PC-3 (cell line): ENCODE results near the gene OR6N1. TPM values are rescaled to one million over a fixed set of nuclear protein-coding genes. Genes with fewer than 3 reads are reported as not detected.

Experiments used
- ATAC-seq: fragments of 200-7000 bp; cut with Tn5 transposase; 2 replicates; pipeline ENCODE4 v1.9.1; 2020; ENCODE audit warnings: mild to moderate bottlenecking, moderate library complexity
- BruUV-seq: library from RNA; stranded (reverse); fragments of 400-500 nt; replicated peaks from 2 replicates; lab custom pipeline; 2021; lab: Mats Ljungman, UMichigan
- CTCF ChIA-PET: fragments of 300-600 bp; sonication (Branson Sonifier 250); formaldehyde crosslinking; loops from one replicate; lab custom pipeline; 2022; ENCODE audit warnings: antibody characterized with exemption; lab: Charles Lee
- POLR2A ChIA-PET: fragments of 300-600 bp; sonication (Branson Sonifier 250); formaldehyde crosslinking; loops from one replicate; lab custom pipeline; 2022; ENCODE audit warnings: antibody characterized with exemption; ENCODE audit not compliant: unreplicated experiment; lab: Charles Lee
- DNase-seq: peaks from one replicate; pipeline ENCODE4 v3.0.0-alpha.2; 2015
- H2AFZ ChIP-seq: fragments of 300-600 bp; sonication (generic); 2 replicates; pipeline ENCODE4 v1.6.0; 2016; ENCODE audit warnings: antibody characterized with exemption, low read length
- H3F3A ChIP-seq: fragments of 300-600 bp; sonication (generic); one replicate; pipeline ENCODE4 v1.6.0; 2017; ENCODE audit warnings: antibody characterized with exemption, low read length, control low read depth, mild to moderate bottlenecking; ENCODE audit not compliant: unreplicated experiment
- H3K27ac ChIP-seq: fragments of 300-600 bp; sonication (generic); 2 replicates; pipeline ENCODE4 v1.5.1; 2016; ENCODE audit warnings: mild to moderate bottlenecking, low read length
- H3K27me3 ChIP-seq: fragments of 300-600 bp; sonication (generic); 2 replicates; pipeline ENCODE4 v1.6.1; 2016; ENCODE audit warnings: low read length, mixed read lengths
- H3K36me3 ChIP-seq: fragments of 300-600 bp; sonication (generic); 2 replicates; pipeline ENCODE4 v1.6.1; 2016; ENCODE audit warnings: low read depth, mixed run types, low read length, mixed read lengths
- H3K4me1 ChIP-seq: fragments of 300-600 bp; sonication (generic); 2 replicates; pipeline ENCODE4 v1.5.1; 2016; ENCODE audit warnings: low read length; ENCODE audit not compliant: insufficient read depth
- H3K4me2 ChIP-seq: fragments of 300-600 bp; sonication (generic); 2 replicates; pipeline ENCODE4 v1.6.0; 2016; ENCODE audit warnings: low read length
- H3K4me3 ChIP-seq: fragments of 300-600 bp; sonication (generic); 2 replicates; pipeline ENCODE4 v1.5.1; 2016; ENCODE audit warnings: mild to moderate bottlenecking, low read length, mixed read lengths
- H3K79me2 ChIP-seq: fragments of 300-600 bp; sonication (generic); 2 replicates; pipeline ENCODE4 v1.6.1; 2017; ENCODE audit warnings: low read length, mixed read lengths
- H3K9ac ChIP-seq: fragments of 300-600 bp; sonication (generic); 2 replicates; pipeline ENCODE4 v1.6.0; 2016; ENCODE audit warnings: mild to moderate bottlenecking, low read length
- H3K9me2 ChIP-seq: fragments of 300-600 bp; sonication (generic); replicated peaks from 2 replicates; pipeline ENCODE4 v1.6.1; 2016; ENCODE audit warnings: mixed run types, low read length, mixed read lengths
- H3K9me3 ChIP-seq: fragments of 300-600 bp; sonication (generic); 2 replicates; pipeline ENCODE4 v1.6.1; 2016; ENCODE audit warnings: low read length, mixed read lengths
- H4K20me1 ChIP-seq: fragments of 300-600 bp; sonication (generic); 2 replicates; pipeline ENCODE4 v1.6.1; 2016; ENCODE audit warnings: low read length, mixed read lengths
- EZH2 ChIP-seq: fragments of 300-600 bp; sonication (generic); IDR thresholded peaks from one replicate; pipeline ENCODE4 v1.6.1; 2017; ENCODE audit warnings: antibody characterized with exemption, mild to moderate bottlenecking, low read length; ENCODE audit not compliant: unreplicated experiment
- EZH2phosphoT487 ChIP-seq: fragments of 300-600 bp; sonication (generic); IDR thresholded peaks from 2 replicates; pipeline ENCODE4 v1.6.1; 2018; ENCODE audit warnings: mild to moderate bottlenecking, antibody characterized with exemption, low read length, borderline replicate concordance
- intact Hi-C: fragments of 100-400 bp; cut with micrococcal nuclease; formaldehyde crosslinking; loops from 2 replicates; pipeline ENCODE4 v1.9.0; 2023
- total RNA-seq: library from RNA; depleted of rRNA; stranded (reverse); fragments of >200 nt; gene quantifications from 2 replicates; pipeline ENCODE4 v1.2.3, GENCODE V29; 2014
- TF ChIP-seq, protein P1 (sequence below): fragments of 300-600 bp; sonication (generic); conservative IDR thresholded peaks from 2 replicates; pipeline ENCODE4 v1.5.1; 2017; ENCODE audit warnings: antibody characterized with exemption, low read depth, mild to moderate bottlenecking, low read length

Gene OR6N1
- total RNA-seq, 1 experiment from 2014 or later: not detected

DNA sequence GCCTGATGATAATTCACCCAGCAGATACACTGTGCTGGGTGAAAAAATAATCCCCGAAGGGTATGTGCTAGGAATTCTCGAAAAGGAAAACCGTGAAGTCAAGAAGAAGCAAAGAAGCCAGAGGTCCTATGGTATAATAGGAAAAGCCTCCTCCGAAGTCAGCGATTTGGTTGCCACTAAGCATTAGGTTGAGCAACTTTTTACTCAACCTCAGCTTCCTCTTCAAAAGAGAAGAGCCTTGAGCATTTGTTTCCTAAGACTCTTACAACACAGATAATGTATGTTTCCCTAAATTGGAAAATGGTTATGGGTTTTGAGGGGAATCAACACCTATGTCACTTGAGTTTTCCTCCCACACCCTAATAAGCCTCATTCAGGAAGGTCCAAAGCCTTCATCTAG, 37.9 kb upstream of the OR6N1 start:
- BruUV-seq: no TSS peak
- Histone ChIP-seq H3K4me2 (no peak overlapping the region), H3K79me2 (no peaks in the 10 kb centered on the region), H3K36me3 (no peaks in the 10 kb centered on the region), H3F3A (no peaks in the 10 kb centered on the region), H3K9me2 (no peaks in the 10 kb centered on the region), H3K9ac (no peak overlapping the region), H3K27me3 (peaks cover 16% of the 10 kb centered on the region), H3K4me3 (no peak overlapping the region), H3K27ac (no peak overlapping the region), H4K20me1 (no peaks in the 10 kb centered on the region), H2AFZ (no peak overlapping the region), H3K4me1 (no peaks in the 10 kb centered on the region), H3K9me3 (no peaks in the 10 kb centered on the region)
- ChIA-PET POLR2A (no interaction called here), CTCF (no interaction called here)
- intact Hi-C loops: no loop called here
- TF ChIP-seq EZH2phosphoT487 (no peak), EZH2 (no peak)
- TF ChIP-seq, protein P1, sequence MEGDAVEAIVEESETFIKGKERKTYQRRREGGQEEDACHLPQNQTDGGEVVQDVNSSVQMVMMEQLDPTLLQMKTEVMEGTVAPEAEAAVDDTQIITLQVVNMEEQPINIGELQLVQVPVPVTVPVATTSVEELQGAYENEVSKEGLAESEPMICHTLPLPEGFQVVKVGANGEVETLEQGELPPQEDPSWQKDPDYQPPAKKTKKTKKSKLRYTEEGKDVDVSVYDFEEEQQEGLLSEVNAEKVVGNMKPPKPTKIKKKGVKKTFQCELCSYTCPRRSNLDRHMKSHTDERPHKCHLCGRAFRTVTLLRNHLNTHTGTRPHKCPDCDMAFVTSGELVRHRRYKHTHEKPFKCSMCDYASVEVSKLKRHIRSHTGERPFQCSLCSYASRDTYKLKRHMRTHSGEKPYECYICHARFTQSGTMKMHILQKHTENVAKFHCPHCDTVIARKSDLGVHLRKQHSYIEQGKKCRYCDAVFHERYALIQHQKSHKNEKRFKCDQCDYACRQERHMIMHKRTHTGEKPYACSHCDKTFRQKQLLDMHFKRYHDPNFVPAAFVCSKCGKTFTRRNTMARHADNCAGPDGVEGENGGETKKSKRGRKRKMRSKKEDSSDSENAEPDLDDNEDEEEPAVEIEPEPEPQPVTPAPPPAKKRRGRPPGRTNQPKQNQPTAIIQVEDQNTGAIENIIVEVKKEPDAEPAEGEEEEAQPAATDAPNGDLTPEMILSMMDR: no peak
- no peak for ATAC-seq
- no peak for DNase-seq

DNA sequence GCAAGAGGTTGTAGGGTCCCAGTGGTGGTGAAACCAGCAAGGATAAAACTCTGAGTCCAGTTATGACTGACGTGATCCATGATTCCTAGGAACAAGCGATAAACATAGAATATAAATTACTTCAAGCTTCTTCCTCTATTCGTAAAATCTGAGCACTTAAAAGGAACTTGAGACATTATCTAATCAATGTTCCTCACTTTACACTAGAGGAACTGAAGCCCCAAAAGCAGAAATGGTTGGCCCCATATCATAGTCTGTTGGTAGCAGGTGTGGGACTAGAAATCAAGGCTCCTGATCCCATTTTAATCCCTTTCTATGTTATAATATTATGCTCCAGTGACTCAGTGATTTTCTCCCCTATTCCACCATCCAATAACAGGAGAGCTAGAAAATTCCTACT, 37.3 kb upstream of the OR6N1 start:
- peaks cover 16% of the 10 kb centered on the region for H3K27me3 ChIP-seq
- ChIA-PET CTCF (no interaction called here), POLR2A (no interaction called here)
- BruUV-seq: no TSS peak
- ATAC-seq (no peak), DNase-seq (no peak)
- H3K4me2 ChIP-seq: no peak overlapping the region
- no peaks in the 10 kb centered on the region for H3K9me3 ChIP-seq
- intact Hi-C loops: no loop called here
- H4K20me1 ChIP-seq: no peaks in the 10 kb centered on the region
- no peaks in the 10 kb centered on the region for H3K79me2 ChIP-seq
- H3K4me1 ChIP-seq: no peaks in the 10 kb centered on the region
- TF ChIP-seq EZH2phosphoT487 (no peak), EZH2 (no peak)
- TF ChIP-seq, protein P1: no peak
- no peaks in the 10 kb centered on the region for H3K9me2 ChIP-seq
- H3K9ac ChIP-seq: no peak overlapping the region
- H3K4me3 ChIP-seq: no peak overlapping the region
- no peaks in the 10 kb centered on the region for H3F3A ChIP-seq
- no peak overlapping the region for H3K27ac ChIP-seq
- no peak overlapping the region for H2AFZ ChIP-seq
- H3K36me3 ChIP-seq: no peaks in the 10 kb centered on the region

DNA sequence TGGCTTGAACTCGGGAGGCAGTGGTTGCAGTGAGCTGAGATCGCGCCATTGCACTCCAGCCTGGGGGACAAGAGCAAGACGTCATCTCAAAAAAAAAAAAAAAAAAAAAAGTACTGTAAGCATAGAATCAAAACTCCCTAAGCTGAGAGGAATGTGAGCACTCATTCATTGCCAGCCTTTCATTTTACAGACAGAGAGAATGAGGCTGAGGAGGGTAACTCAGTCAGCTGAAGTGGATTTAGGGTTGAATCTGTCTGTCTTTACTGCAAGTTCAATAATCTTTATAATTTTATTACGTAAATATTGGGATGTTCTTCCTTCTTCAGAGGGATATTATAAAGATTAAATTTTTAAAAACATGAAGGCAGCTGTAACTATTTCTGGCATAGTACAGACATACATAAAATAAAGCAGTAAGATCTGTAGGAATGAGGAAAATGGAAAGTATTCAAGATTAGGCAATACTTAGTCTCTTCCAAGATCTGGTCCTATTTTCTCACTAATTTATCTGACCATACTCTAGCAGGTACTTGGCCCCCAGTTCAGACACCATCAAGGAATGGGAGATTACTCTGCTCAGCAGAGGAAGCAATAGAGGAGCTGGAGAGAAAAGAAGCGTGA, 35.0 kb upstream of the OR6N1 start:
- ChIA-PET CTCF (no interaction called here), POLR2A (no interaction called here)
- DNase-seq (no peak), ATAC-seq (no peak)
- peaks cover 16% of the 10 kb centered on the region for H3K27me3 ChIP-seq
- H3K27ac ChIP-seq: no peak overlapping the region
- H3K36me3 ChIP-seq: no peaks in the 10 kb centered on the region
- H3K4me1 ChIP-seq: no peaks in the 10 kb centered on the region
- TF ChIP-seq EZH2phosphoT487 (no peak), EZH2 (no peak)
- TF ChIP-seq, protein P1: no peak
- H3K9me2 ChIP-seq: no peaks in the 10 kb centered on the region
- no peaks in the 10 kb centered on the region for H4K20me1 ChIP-seq
- H3K4me3 ChIP-seq: no peak overlapping the region
- H3K4me2 ChIP-seq: no peak overlapping the region
- no peaks in the 10 kb centered on the region for H3K9me3 ChIP-seq
- intact Hi-C loops: no loop called here
- H3K79me2 ChIP-seq: no peaks in the 10 kb centered on the region
- no peak overlapping the region for H3K9ac ChIP-seq
- H2AFZ ChIP-seq: no peak overlapping the region
- H3F3A ChIP-seq: no peaks in the 10 kb centered on the region
- no TSS peak for BruUV-seq
